ENCODE results near the gene LILRA6. TPM values are rescaled to one million over a fixed set of nuclear protein-coding genes. Genes with fewer than 3 reads are reported as not detected.
"Not testable (repeated sequence)": the region's sequence is repeated elsewhere in the genome, so short reads cannot be mapped to it uniquely, and the experiment has no call there.

LILRA6 gene
- total RNA-seq, 1 donor from 2014 or later: not detected

- DNase-seq (ENCODE audit: low read depth in 2 of 2): peak; percentile 23 to 71
Measured at GRCh38 chr19:54266133-54266532, 23.5 kb upstream of the LILRA6 start.

DNA sequence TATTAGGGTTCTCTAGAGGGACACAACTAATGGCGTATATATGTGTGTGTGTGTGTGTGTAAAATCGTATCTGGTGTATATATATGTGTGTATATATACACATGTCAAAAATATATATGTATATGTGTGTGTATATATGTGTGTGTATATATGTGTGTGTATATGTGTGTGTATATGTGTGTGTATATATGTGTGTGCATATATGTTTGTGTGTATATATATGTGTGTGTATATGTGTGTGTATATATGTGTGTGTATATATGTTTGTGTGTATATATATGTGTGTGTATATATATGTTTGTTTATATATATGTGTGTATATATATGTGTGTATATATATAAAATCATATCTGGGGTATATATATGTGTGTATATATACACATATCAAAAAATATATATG, 19.9 kb upstream of the LILRA6 start:
- no peak for DNase-seq (ENCODE audit: low read depth in 2 of 2)

- DNase-seq (ENCODE audit: low read depth in 2 of 2): no peak
Measured at GRCh38 chr19:54262066-54262465, 19.5 kb upstream of the LILRA6 start.

- no peak for DNase-seq (ENCODE audit: low read depth in 2 of 2)
Measured at GRCh38 chr19:54257116-54257480, 14.5 kb upstream of the LILRA6 start, which contains the start of gene LILRB5. TSS of gene LILRB5 (minus strand) at chr19:54257273. CDS start at chr19:54257193, 80 bp downstream.

GRCh38 chr19:54256250-54257115, 13.9 kb upstream of the LILRA6 start:
- DNase-seq (ENCODE audit: low read depth in 2 of 2): no peak

DNA sequence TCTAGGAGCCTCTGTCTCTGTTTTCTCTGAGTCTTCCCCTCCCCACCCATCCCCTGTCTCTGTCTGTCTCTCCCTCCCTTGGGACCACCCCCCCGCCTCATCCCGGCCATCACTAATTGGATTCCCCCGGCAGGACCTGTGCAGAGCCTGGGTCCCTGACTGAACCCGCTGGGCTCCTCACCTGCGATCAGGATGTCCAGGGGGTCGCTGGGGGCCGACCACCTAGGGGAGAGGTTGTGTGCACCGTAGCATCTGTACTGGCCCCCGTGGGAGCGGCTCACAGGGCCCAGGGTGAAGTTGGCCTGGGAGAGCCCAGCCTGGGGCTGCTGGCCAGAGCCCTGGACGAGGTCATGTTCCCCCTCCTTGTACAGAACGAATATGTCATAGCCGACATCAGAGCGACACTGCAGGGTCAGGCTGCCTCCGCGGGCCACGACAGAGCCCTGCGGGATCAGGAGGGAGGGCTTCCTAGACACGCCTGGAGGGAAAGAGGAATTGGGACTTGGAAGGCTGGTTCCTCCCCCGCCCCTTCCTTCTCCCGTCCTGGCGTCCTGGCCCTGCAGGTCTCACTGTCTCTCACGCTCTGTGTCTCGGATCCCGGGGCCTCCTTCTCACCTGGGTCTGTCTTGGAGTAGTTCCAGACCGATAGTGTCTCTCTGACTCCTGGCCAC, 12.7 kb upstream of the LILRA6 start:
- DNase-seq (ENCODE audit: low read depth in 2 of 2): no peak

DNA sequence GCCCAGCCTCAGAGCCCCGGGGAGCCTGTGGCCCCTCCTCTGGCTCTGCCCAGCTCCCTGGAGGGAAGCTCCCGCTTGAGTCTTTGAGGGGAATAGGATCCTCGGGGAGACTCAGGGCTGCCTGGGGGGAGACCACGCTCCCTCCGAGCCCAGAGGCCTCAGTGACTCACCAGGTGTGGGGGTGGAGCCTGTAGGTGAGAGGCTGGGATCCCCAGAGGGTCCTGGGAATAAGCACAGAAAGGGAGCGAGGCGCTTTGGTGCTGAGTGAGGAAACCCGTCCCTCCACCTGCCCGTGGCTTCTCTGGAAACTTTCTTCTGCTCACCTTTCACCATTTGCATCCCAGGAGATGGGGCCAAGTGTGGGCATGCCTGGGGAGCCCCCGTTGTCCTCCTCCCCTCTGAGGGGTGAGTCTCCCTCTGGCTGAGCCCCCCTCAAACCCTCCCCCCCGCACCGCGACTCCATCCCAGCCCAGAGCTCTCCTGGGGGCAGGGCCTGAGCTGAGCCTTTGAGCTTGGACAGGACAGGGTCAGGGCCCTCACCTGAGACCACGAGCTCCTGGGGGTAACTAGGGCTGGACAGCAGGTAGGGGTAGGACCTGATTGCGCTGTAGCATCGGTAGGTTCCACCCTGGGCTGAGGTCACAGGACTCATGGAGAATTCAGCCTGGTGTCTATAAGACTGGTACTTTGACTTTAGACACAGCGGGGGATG, 11.8 kb upstream of the LILRA6 start:
- no peak for DNase-seq (ENCODE audit: low read depth in 2 of 2)

DNA sequence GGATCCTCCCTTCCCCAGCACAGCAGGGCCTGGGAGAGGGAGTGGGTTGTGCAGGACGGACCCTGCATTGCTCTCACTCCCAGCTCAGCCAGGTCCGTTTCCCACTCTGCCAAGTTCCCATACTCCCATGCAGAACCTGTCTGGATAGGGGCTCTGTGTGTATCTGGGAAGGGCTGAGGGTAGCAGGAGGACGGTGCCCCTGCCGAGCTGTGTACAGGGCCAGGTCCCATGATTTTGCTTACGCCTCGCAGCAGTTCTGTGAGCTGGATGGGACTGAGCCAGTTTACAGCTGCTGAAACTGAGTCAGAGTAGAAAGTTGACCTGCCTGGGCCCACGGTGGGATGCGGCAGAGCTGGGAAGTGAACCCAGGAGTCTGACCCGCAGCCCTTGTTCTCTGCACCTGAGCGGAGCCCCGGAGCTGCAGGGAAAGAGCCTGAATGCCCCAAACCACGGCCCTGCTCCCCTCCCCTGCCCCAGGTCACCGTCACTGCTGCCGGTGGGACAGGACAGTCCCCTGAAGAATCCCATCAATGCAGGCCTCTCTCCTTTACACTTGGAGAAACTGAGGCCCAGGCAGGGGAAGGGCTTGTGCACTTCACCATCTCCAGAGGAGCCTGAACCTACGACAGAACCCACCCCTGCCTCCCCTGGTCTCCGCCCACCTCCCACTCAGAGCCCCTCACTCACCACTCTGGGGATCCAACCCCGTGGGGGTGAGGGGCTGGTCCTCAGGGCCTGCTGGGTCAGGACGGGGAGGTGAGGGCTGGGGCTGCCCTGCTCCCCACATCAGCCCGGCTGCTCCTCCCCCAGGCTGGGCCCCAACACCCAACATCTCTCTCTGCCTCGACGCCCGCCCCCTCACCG, 11.0 kb upstream of the LILRA6 start:
- no peak for DNase-seq (ENCODE audit: low read depth in 2 of 2)

- DNase-seq (ENCODE audit: low read depth in 2 of 2): no peak
Measured at GRCh38 chr19:54252845-54253244, 10.3 kb upstream of the LILRA6 start.

GRCh38 chr19:54252243-54252642, 9.7 kb upstream of the LILRA6 start:
- no peak for DNase-seq (ENCODE audit: low read depth in 2 of 2)

GRCh38 chr19:54248016-54248601, 5.5 kb upstream of the LILRA6 start:
- DNase-seq (ENCODE audit: low read depth in 2 of 2): peak in 1 of 2 donors; percentile 68

DNA sequence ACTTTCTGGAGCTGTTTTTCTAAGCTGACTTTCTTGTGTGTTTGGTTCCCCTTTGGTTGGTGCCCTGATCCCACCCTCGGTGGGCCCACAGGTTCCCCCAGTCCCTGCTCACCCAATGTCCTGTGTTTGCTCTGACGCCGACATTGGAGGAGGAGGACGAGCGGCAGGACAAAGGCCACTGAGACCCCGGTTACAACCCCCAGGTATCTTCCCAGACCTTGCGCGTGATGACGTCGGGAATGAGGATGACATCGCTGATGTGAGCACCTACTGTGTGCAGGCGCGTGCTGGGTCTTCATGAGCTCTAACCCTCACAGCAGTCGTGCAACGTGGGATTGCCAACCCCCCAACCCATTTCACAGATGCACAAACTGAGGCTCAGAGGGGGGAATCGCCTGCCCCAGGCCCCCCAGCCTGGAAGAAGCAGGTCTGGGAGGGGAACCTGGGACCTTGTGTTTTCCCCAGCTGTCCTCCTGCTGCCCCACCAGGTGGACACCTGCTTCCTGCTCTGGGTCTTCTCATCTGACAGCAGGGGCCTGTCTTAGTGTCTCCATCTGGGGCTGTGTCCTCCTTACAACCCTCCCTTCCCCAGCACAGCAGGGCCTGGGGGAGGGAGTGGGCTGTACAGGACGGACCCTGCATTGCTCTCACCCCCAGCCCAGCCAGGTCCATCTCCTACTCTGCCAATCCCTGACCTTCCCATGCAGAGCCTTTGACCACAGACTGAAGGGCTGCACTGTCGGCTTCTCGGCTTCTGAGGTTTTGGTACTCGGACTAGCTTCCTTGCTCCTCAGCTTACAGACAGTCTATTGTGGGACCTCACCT, 4.7 kb upstream of the LILRA6 start:
- no peak for DNase-seq (ENCODE audit: low read depth in 2 of 2)

DNA sequence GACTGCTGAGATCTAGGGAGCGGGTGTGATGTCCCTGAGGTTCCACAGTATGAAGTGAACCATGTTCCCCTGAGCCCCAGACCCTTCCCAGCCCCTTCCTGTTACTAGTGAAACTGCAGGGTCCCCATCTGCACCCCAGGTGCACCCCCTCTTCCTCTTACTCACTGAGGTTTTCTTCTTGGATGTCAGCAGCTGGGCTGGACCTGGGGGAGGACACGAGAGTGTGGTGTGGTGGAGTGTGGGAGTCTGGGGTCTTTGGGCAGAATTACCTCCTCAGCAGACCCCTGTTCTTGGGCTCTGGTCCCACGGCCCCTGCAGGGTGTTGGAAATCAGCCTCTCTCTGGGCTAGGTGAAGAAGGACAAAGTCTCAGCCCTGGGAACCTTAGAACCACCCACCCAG, 3.3 kb upstream of the LILRA6 start:
- DNase-seq (ENCODE audit: low read depth in 2 of 2): no peak

DNA sequence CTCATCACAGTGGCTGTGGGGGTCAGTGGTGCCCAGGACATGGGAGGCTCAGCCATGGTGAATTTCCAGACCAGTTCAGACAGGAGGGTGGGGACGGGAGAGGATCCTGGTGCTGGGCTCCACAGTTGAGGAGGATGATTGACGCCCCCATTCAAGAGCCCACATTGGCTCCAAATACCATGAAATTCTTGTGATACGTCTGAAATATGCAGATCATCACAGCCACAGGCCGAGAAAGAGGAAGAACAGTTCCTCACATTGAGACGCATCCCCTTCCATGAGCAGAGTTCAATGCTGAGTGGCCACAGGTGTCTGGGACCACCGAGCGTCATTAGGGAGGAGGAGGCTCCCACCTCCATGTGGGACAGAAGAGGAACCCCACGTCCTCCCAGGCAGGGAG, 1.2 kb upstream of the LILRA6 start:
- not testable (repeated sequence) for DNase-seq (ENCODE audit: low read depth in 2 of 2)

DNA sequence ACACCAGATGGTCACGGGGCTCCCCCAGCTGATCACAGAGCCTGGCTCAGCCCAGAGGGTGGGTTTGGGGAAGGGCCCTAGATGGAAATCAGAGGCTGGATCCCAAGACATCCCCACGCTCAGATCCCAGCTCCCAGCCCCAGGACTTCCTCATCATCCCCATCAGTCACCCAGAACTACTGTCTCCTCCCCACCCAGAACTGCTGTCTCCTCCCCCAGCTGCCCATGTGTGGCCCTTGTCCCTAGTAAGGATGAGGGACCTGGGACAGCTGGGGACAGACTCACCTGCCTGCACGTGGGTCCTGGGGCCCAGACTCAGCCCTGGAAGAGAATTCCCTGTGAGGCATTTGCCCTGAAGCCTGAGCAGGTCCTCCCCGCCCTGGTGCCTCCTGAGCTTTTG, 356 bp downstream of the LILRA6 start:
- not testable (repeated sequence) for DNase-seq (ENCODE audit: low read depth in 2 of 2)

DNA sequence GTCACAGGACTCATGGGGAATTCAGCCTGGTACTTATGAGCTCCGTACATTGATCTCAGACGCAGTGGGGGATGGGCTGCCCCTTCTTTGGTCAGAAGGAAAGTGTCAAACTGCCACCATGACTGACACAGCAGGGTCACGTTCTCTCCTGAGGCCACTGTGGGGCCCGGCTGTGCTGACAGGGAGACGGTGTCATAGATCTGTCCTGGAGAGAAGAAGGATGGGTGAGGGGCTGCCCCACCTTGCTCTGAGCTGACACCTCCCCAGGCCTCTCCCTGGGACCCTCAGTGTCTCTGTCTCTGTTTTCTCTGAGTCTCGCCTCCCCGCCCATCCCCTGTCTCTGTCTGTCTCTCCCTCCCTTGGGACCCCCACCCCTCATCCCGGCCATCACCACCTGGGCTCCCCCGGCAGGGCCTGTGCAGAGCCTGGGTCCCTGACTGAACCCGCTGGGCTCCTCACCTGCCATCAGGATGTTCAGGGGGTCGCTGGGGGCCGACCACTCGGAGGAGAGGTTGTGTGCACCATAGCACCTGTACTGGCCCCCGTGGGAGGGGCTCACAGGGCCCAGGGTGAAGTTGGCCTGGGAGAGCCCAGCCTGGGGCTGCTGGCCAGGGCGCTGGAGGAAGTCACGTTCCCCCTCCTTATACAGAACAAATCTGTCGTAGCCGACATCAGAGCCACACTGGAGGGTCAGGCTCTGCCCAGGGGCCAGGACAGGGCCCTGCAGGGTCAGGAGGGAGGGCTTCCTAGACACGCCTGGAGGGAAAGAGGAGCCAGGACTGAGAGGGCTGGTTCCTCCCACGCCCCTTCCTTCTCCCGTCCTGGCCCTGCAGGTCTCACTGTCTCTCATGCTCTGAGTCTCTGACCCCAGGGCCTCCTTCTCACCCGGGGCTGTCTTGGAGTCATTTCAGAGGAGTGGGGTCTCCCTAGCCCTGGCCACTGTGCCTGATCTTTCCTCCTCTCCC, 1.9 kb downstream of the LILRA6 start:
- DNase-seq (ENCODE audit: low read depth in 2 of 2): not testable (repeated sequence)

DNA sequence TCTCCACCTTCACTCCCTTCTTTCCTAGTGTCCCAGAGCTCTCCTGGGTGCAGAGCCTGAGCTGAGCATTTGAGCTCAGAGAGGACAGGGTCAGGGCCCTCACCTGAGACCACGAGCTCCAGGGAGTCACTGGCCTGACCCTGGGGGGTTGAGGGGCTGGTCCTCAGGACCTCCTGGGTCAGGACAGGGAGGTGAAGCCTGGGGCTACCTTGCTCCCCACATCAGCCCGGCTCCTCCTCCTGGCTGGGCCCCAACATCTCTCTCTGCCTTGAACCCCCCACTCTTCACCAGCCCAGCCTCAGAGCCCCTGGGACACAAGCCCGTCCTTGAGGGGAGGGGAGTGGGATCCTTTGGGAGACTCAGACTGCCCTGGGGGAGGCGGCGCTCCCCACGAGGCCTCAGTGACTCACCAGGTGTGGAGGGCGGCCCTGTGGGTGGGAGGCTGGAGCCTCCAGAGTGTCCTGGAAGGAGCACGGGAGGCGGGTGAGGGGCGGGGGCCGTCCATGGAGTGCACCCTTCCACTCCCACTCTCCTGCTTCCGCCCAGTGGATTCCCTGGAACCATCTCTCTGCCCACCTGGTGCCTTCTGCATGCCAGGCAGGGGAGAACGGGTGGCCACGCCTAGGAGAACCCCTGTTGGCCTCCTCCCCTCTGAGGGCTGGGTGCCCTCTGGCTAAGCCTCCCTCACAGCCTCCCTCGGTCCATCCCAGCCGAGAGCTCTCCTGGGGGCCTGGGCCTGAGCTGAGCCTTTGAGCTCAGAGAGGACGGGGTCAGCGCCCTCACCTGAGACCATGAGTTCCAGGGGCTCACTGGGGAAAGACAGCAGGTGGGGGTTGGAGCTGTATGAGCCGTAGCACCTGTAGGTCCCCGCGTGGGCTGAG, 2.9 kb downstream of the LILRA6 start:
- not testable (repeated sequence) for DNase-seq (ENCODE audit: low read depth in 2 of 2)

- no peak for DNase-seq (ENCODE audit: low read depth in 2 of 2)
Measured at GRCh38 chr19:54233941-54234340, 8.6 kb downstream of the LILRA6 start.

Data from dermis microvascular lymphatic vessel endothelial cell (primary cell).